CD4-positive, alpha-beta T cell treated with Interleukin-6 at 100 ng/mL for 8 hours (primary cell): ENCODE measurements around the gene MLPH.
A peak's percentile ranks its signal among the peaks of the same experiment; 100 is the strongest.

Experiments used
- DNase-seq: peaks from one replicate; pipeline ENCODE4 v3.0.0-alpha.2; 2020; ENCODE audit warnings: mixed read lengths, low spot score

MLPH gene

GRCh38 chr2:237542001-237542704, 55.1 kb downstream of the MLPH start:
- no peak for DNase-seq

DNA sequence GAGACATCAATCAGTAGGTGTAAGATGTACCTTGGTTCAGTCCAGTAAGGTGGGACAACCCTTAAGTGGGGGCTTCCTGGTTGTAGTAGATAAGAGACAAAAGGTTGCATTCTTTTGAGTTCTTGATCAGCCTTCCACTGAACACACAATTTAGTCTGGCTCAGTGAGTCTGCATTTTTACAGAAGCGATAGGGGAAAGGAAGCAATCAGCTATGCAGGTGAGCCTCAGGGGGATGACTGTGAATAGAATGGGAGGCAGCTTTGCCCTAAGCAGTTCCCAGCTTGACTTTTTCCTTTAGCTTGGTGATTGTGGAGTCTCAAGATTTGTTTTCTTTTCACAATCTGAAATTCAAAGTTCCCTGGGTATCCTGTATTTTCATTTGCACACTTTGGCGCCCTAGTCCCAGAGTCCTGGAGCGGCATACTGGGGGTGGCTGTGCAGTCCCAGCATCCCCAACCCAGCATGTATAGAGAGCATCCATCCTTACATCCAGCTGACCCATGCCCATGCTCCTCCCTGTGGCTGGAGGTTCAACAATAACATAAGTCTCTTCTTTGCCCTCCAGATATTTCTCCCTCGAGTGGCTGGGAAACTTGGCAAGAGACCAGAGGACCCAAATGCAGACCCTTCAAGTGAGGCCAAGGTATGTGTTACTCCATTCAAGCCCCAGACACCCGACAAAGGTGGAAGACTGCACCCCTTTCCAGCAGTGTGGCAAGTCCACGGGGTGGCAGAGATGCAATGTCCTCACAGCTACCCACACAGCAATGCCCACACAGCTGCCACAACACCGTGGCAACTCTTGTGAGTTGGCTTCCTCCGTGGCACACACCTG, 59.2 kb downstream of the MLPH start:
- DNase-seq = no peak

GRCh38 chr2:237546876-237547395, 59.9 kb downstream of the MLPH start:
- DNase-seq = no peak

DNA sequence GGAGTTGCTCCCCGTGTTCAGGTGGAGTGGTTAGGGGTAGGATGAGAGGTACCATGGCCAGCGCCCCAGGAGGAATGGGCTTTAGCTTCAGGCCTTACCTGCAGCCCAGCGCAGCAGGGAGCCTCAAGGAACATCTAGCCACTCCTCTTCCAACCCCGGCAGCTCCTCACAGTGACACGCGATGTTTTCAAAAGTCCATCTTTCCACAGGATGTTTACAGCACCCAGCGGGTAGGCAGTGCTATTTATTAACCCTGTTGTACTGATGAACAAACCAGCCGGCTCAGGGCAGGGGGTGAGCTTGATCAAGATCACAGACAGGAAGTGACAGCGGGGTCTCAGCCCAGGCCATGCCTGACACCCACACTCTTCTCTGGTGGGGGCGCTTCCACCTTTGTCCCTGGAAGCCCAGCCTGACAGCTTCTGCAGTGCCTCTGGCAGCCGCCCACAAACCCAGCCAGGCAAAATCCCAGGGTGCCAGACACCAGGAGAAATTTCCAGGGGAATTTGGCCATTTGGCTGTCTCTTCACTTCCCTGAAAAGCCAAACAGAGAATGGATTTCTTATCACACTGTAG, 60.9 kb downstream of the MLPH start:
- no peak for DNase-seq

DNA sequence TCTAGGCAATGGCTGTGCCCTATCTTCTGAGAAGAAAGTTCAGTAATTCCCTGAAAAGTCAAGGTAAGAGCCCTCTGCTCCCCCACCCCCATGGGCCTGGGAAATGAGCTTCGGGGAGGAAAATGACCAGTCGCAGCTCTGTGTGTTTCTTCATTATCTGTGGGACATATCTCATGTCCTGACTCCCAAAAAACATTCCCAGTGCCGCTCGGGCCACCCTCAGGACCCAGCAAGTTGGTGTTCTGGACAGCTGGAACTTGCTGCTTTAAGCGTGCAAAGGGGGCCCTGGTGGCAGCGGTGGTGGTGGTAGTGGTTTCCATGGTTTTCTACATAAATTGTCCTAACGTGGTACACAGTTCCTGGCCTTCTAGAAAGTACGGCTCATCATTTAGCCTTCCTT, 62.2 kb downstream of the MLPH start:
- no peak for DNase-seq

DNA sequence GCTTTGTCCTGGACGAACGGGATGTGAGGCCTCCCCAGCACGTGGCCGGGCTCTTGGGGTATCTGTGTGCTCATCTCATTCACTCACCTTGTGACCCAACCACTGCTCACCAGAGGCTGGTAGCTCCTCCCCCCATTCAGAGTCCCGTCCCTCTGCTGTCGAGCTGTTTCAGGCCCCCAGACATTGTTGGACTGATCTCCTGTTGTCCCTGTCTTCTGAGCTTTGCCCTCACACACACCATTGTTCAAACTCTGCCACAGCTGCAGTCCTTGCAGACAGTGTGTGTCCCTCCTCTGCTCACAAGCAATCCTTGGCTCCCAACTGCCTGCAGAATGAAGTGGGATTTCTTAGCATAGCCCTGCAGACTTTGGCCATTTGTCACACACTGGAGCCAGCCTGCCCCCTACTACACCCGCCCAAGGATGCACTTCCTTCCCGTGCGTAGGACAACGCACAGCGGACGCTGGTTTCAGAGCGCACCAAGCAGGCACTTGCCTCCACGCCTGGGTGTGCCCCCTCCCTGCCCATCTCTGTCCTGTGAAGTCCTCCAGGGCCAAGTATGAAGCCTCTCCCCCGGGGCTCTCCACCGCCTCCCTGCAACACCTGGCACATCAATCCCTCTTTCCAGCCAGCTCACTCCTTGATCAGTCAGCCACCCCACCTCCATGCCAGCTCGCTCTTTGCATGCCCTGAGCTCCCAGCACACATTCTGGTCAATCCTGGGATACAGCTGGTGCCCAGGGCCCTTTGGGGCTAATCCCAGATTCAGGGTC, 62.8 kb downstream of the MLPH start:
- DNase-seq = no peak

- DNase-seq = no peak
Measured at GRCh38 chr2:237551071-237551574, 64.1 kb downstream of the MLPH start.

DNA sequence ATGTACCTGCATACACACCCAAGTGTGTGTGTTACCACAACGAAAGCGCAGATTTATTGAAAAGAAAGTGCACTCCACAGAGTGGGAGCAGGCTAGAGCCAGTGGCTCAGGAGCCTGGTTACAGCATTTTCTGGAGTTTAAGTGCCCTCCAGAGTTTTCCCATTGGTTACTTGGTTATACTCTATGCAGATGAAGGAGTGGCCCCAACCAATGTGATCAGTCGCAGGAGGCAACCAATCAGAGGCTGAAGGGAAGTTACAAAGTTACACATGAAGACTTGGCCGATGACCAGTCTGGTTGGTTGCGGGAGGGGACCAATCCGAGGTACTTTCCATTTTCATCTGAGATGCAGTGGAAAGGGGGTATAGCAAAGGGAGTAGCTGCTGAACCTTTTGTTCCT, 65.9 kb downstream of the MLPH start:
- no peak for DNase-seq

GRCh38 chr2:237553948-237554347, 66.9 kb downstream of the MLPH start:
- DNase-seq = no peak

- DNase-seq = no peak
Measured at GRCh38 chr2:237555560-237555959, 68.5 kb downstream of the MLPH start.

DNA sequence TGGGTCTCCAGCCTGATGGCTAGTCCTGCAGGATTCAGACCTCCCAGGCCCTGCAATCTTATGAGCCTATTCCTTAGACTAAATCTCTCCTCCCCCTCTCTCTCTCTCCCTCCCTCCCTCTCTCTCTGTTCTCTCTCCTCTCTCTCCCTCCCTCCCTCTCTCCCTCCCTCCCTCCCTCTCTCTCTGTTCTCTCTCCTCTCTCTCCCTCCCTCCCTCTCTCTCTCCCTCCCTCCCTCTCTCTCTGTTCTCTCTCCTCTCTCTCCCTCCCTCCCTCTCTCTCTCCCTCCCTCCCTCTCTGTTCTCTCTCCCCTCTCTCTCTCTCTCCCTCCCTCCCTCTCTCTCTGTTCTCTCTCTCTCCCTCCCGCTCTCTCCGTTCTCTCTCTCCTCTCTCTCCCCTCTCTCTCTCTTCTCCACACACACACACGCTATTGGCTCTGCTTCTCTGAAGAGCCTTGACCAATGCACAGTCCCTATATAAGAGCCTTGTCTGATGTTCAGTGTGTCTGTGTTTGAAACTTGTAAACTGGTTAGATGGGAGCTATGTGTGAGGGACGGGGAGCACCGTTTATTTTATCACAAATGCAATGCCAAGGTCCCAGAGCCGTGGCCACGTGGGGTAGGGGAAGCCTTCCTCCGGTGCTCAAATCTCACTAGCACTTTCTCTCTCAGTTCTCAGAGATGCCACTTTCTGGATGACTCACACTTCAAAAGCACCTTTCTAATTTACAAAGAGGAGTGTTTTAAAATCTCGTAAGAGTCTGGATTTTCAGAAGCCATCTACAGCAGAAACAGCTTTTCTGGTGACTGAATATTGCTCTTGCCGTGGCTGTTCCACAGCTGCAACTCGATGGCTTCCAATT, 70.0 kb downstream of the MLPH start:
- DNase-seq = peak; percentile 10

DNA sequence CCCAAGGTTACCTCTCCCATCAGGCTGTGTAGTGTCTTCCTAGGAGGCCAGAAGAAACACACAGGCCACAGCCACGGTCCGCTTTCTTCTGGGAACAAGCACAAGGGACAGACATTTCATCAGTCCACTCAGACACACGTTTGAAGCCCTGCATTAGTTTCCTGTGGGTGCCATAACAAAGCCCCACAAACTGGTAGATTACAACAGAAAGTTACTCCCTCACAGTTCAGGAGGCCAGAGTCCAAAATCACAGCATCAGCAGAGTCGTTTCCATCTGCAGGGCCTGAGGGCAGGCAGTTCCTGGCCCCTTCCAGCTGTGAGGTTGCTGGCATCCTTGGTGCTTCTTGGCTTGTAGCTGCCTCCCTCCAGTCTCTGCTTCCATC, 70.6 kb downstream of the MLPH start:
- DNase-seq = no peak

DNA sequence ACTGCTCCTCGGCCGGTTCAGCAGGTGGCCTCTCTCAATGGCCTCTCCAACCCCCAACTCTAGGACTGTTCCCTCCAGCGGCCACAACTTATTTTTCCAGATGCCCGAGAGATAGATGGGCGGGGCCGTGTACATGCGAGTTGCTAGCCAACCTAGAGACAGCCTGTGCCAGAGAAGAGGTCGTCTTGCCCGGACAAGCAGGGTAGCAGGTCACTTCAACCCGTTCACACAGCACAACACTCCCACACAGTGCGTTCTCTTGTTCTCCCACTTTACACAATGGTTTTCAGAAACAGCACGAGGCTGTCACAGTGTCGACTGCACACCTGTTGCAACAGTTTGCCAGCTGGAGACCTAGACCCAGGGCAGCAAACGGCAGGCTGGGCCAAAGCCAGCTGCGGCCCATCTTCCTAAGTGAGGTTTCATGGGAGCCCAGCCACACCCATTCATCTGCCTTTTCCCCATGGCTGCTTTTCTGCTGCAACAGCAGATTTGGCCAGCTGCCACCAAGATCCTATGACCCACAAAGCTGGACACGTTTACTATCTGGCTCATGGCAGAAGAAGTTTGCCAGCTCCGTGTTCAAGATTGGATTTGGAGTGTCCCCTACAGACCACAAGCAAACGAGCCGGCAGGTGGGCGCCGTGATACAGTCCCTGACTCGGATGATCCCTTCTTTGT, 72.0 kb downstream of the MLPH start:
- DNase-seq = no peak

GRCh38 chr2:237561221-237561620, 74.2 kb downstream of the MLPH start:
- DNase-seq = no peak

GRCh38 chr2:237563816-237564215, 76.8 kb downstream of the MLPH start:
- DNase-seq = no peak

DNA sequence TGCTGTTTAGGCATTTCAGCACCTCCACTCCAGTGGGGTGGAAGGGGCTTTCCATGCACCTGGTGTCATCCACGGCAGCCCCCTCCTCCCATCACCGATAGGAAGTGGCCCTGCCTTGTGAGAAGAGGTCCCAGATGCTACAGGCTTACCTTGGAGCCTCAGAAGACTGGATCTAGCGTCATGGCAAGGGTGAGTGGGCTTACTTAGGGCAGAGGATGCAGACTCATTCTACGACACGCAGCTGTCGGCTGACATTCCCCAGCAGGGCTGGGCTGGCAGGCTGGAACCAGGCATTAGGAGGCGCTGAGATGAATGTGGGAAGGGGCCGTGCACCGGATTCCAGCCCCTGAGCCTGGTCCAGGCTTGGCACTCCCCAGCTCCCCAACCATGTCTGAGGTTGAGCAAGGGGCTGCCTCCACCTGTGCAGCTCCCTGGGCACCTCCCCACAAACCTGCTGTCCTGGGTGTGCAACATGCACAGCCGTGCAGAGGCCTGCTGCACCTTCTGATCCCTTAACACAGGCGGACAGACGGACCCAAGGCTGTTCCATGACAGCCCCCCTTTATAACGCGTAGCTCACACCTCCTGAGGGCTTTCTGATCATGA, 77.6 kb downstream of the MLPH start:
- no peak for DNase-seq

GRCh38 chr2:237565974-237566373, 78.9 kb downstream of the MLPH start:
- DNase-seq = no peak

GRCh38 chr2:237566401-237567235, 79.6 kb downstream of the MLPH start, which contains the start of gene PRLH:
PRLH (plus strand) TSS chr2:237566574; CDS start chr2:237566574, 0 bp downstream.
- no peak for DNase-seq
